SK-N-SH (cell line): ENCODE measurements around the gene PITPNM3. TPM values are rescaled to one million over a fixed set of nuclear protein-coding genes. Genes with fewer than 3 reads are reported as not detected.

ENCODE experiments used
- CTCF ChIA-PET: fragments of 300-600, 350-600 bp; formaldehyde crosslinking; extraction: SDS; loops from one replicate; lab custom pipeline; 2021; lab: Yijun Ruan, JAX
- POLR2A ChIA-PET: fragments of 350-600 bp; sonication (Branson Sonifier 250); formaldehyde crosslinking; extraction: SDS; loops from one replicate; lab custom pipeline; 2020; ENCODE audit warnings: antibody characterized with exemption, inconsistent platforms; lab: Yijun Ruan, JAX
- DNase-seq: peaks from one replicate; pipeline ENCODE4 v3.0.0; 2012
- H2AFZ ChIP-seq: fragments of 200-600 bp; sonication (generic); 2 replicates; pipeline ENCODE4 v1.8.1; 2016; ENCODE audit warnings: antibody characterized with exemption, mild to moderate bottlenecking, low read depth
- H3F3A ChIP-seq: fragments of 200-600 bp; sonication (generic); replicated peaks from 2 replicates; pipeline ENCODE3; 2016; ENCODE audit warnings: antibody characterized with exemption, mild to moderate bottlenecking; ENCODE audit not compliant: insufficient read depth
- H3K27ac ChIP-seq, 2 experiments: fragments of 200-500 bp in 1 of 2; fragments of 200-600 bp in 1 of 2; sonication (Bioruptor generic) in 1 of 2; sonication (generic), shearing (Covaris generic) in 1 of 2; 2 replicates each; pipeline versions ENCODE4 v1.5.1 to v1.6.1; 2014 to 2016; ENCODE audit warnings: low read depth in 2 of 2, inconsistent platforms in 1 of 2, low read length in 1 of 2, mild to moderate bottlenecking in 1 of 2, mixed read lengths in 1 of 2
- H3K27me3 ChIP-seq: fragments of 200-600 bp; sonication (generic), shearing (Covaris generic); 2 replicates; pipeline ENCODE4 v1.6.1; 2016; ENCODE audit warnings: mixed run types; ENCODE audit not compliant: insufficient read depth
- H3K36me3 ChIP-seq, 2 experiments: fragments of 200-500 bp in 1 of 2; fragments of 200-600 bp in 1 of 2; sonication (Bioruptor generic) in 1 of 2; sonication (generic) in 1 of 2; replicated peaks in 1 of 2; 2 replicates each; pipeline versions ENCODE3 to v1.5.1; 2014 to 2016; ENCODE audit warnings: low read length in 1 of 2, mild to moderate bottlenecking in 1 of 2; ENCODE audit not compliant: insufficient read depth in 2 of 2, control insufficient read depth in 1 of 2
- H3K4me1 ChIP-seq, 2 experiments: fragments of 200-500 bp in 1 of 2; fragments of 200-600 bp in 1 of 2; sonication (Bioruptor generic) in 1 of 2; sonication (generic), shearing (Covaris generic) in 1 of 2; 2 replicates each; pipeline versions ENCODE4 v1.5.1 to v1.6.1; 2014 to 2016; ENCODE audit warnings: low read depth in 1 of 2, low read length in 1 of 2, mixed run types in 1 of 2; ENCODE audit not compliant: insufficient read depth in 2 of 2, control insufficient read depth in 1 of 2
- H3K4me2 ChIP-seq: fragments of 200-600 bp; sonication (generic), shearing (Covaris generic); 2 replicates; pipeline ENCODE4 v1.6.1; 2017; ENCODE audit warnings: mixed run types
- H3K4me3 ChIP-seq, 2 experiments: fragments of 200-500 bp in 1 of 2; fragments of 200-600 bp in 1 of 2; sonication (Bioruptor generic) in 1 of 2; sonication (generic), shearing (Covaris generic) in 1 of 2; 2 replicates each; pipeline versions ENCODE4 v1.5.1 to v1.8.1; 2014 to 2016; ENCODE audit warnings: low read depth in 2 of 2, inconsistent platforms in 1 of 2, low read length in 1 of 2, mild to moderate bottlenecking in 1 of 2, mixed read lengths in 1 of 2, moderate library complexity in 1 of 2
- H3K79me2 ChIP-seq: fragments of 200-600 bp; sonication (generic); 2 replicates; pipeline ENCODE4 v1.8.1; 2017; ENCODE audit warnings: mild to moderate bottlenecking; ENCODE audit not compliant: insufficient read depth
- H3K9ac ChIP-seq: fragments of 200-600 bp; sonication (generic); 2 replicates; pipeline ENCODE4 v1.6.1; 2017; ENCODE audit warnings: mixed run types
- H3K9me2 ChIP-seq: fragments of 200-600 bp; sonication (generic); 2 replicates; pipeline ENCODE4 v1.6.1; 2017; ENCODE audit warnings: mixed run types
- H3K9me3 ChIP-seq: fragments of 200-600 bp; sonication (generic); 2 replicates; pipeline ENCODE4 v1.6.1; 2017; ENCODE audit warnings: mixed run types, mild to moderate bottlenecking, moderate library complexity
- H4K20me1 ChIP-seq: fragments of 200-600 bp; sonication (generic); 2 replicates; pipeline ENCODE4 v1.6.1; 2017; ENCODE audit warnings: mild to moderate bottlenecking, mixed run types; ENCODE audit not compliant: insufficient read depth
- CHD2 ChIP-seq: fragments of 150-350 bp; IDR thresholded peaks from 2 replicates; pipeline ENCODE4 v1.6.1; 2018; ENCODE audit warnings: low read length; ENCODE audit not compliant: partially characterized antibody
- EP300 ChIP-seq, 2 experiments: IDR thresholded peaks; 2 replicates each; pipeline versions ENCODE4 v1.4.0 to v1.6.1; 2012; ENCODE audit warnings: borderline replicate concordance in 1 of 2, low read depth in 1 of 2, low read length in 1 of 2
- EZH2phosphoT487 ChIP-seq: fragments of 200-600 bp; sonication (generic); IDR thresholded peaks from 2 replicates; pipeline ENCODE4 v1.6.1; 2017; ENCODE audit warnings: low read depth, mixed run types, mild to moderate bottlenecking, antibody characterized with exemption, moderate library complexity, borderline replicate concordance
- FOXM1 ChIP-seq: IDR thresholded peaks from 2 replicates; pipeline ENCODE4 v1.4.0; 2012; ENCODE audit warnings: low read depth, mild to moderate bottlenecking
- GABPA ChIP-seq: IDR thresholded peaks from 2 replicates; pipeline ENCODE4 v1.4.0; 2012; ENCODE audit warnings: low read depth, mild to moderate bottlenecking
- GATA2 ChIP-seq: sonication (generic); formaldehyde crosslinking; IDR thresholded peaks from 2 replicates; pipeline ENCODE4 v1.5.0; 2020; ENCODE audit warnings: mild to moderate bottlenecking, missing genetic modification reagents
- MEF2A ChIP-seq: IDR thresholded peaks from 2 replicates; pipeline ENCODE4 v1.4.0; 2012; ENCODE audit warnings: low read depth, borderline replicate concordance
- POLR2AphosphoS5 ChIP-seq: IDR thresholded peaks from 2 replicates; pipeline ENCODE4 v1.6.1; 2012; ENCODE audit warnings: low read depth, low read length
- RXRA ChIP-seq: IDR thresholded peaks from 2 replicates; pipeline ENCODE4 v1.4.0; 2012; ENCODE audit warnings: low read depth, mild to moderate bottlenecking, borderline replicate concordance
- SMC3 ChIP-seq: IDR thresholded peaks from 2 replicates; pipeline ENCODE4 v1.6.1; 2012; ENCODE audit warnings: low read depth, low read length, improper control_type of control experiment
- TAF1 ChIP-seq: IDR thresholded peaks from 2 replicates; pipeline ENCODE4 v1.6.1; 2012; ENCODE audit warnings: low read depth, mild to moderate bottlenecking, low read length, moderate library complexity, borderline replicate concordance
- TEAD4 ChIP-seq: IDR thresholded peaks from 2 replicates; pipeline ENCODE4 v1.4.0; 2012; ENCODE audit warnings: mild to moderate bottlenecking, borderline replicate concordance; ENCODE audit not compliant: insufficient read depth
- WGBS: methylation state at CpG from one replicate; pipeline ENCODE4 v1.1.6; 2017; ENCODE audit warnings: low lambda C conversion rate; 5-methylcytosine and 5-hydroxymethylcytosine counted together
- polyA plus RNA-seq, 3 experiments: library from polyadenylated mRNA; depleted of rRNA; stranded (reverse); fragments of >200 nt; gene quantifications; 2 replicates each; pipeline ENCODE4 v1.2.3, GENCODE V29; 2012
- TF ChIP-seq, protein P1 (sequence below): IDR thresholded peaks from 2 replicates; pipeline ENCODE4; 2012
- TF ChIP-seq, protein P2 (sequence below): fragments of 150-350 bp; IDR thresholded peaks from 2 replicates; pipeline ENCODE4 v1.6.1; 2017; ENCODE audit warnings: antibody characterized with exemption, low read length, low read depth, borderline replicate concordance
- TF ChIP-seq, protein P3 (sequence below): IDR thresholded peaks from 2 replicates; pipeline ENCODE4 v1.4.0; 2012; ENCODE audit warnings: low read depth, borderline replicate concordance

PITPNM3 gene
- polyA plus RNA-seq, 1 of the 3 experiments (the other 2 are of a cell fraction) = 0.82 TPM

DNA sequence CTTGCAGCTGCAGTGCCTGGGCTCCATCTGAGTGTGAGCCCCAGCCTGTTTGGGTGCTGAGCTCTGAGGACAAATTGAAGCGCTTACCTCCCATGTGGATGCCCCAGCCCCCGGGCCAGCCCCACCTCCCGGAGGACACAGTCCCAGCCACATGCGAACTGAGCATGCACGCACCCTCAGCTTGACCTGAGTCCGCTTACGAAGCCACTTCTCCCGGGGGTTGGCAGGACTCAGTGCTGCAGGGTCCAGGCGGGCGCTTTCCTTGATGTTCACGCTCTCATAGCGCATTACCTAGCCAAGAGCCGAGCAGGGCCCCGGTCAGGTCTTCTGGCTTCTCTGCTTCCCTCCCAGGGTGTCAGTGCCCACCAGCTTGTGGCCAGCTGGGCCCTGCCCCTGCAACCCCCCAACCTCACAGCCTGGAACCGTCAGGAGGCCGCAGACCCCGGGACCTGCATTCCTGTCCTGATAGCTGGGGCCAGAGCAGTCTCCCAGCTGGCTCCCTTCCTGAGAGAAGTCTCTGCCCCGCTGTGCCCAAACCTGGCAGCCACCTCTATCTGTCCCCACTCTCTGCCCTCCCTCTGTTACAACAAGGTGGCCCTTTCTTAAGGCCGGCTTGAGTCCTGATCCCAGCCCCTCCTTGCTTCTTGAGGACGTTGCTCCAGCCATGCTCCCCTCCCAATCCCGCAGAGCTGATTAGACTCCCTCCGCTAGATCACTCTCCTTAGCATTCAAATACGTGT lies 88.1 kb downstream of the PITPNM3 start:
- H3K4me3 ChIP-seq = no peak overlapping the region
- H3K9me3 ChIP-seq = no peaks in the 10 kb centered on the region
- TF ChIP-seq, protein P1, sequence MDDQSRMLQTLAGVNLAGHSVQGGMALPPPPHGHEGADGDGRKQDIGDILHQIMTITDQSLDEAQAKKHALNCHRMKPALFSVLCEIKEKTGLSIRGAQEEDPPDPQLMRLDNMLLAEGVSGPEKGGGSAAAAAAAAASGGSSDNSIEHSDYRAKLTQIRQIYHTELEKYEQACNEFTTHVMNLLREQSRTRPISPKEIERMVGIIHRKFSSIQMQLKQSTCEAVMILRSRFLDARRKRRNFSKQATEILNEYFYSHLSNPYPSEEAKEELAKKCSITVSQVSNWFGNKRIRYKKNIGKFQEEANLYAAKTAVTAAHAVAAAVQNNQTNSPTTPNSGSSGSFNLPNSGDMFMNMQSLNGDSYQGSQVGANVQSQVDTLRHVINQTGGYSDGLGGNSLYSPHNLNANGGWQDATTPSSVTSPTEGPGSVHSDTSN = no peak
- TF ChIP-seq GABPA (no peak), TEAD4 (no peak), SMC3 (no peak), EP300 (IDR thresholded peaks at IDR 0.05; ENCODE audit: borderline replicate concordance in 1 of 2, low read depth in 1 of 2, low read length in 1 of 2) (no peak), GATA2 (CRISPR knock-in tag) (no peak)
- H3K9ac ChIP-seq = no peak overlapping the region
- POLR2A ChIA-PET = no interaction called here
- H3F3A ChIP-seq = no peaks in the 10 kb centered on the region
- no peak overlapping the region for H2AFZ ChIP-seq
- H3K27ac ChIP-seq = no peak overlapping the region
- no peaks in the 10 kb centered on the region for H3K36me3 ChIP-seq
- 82% methylated on average over 22 of the region's 23 CpGs for whole genome bisulfite sequencing
- no peaks in the 10 kb centered on the region for H4K20me1 ChIP-seq
- DNase-seq = no peak
- CTCF ChIA-PET = interaction anchor here (0.9 kb wide), 1 partner anchor 14 kb away, joined by 3 read pairs; no protein-coding TSS in a partner anchor
- no peaks in the 10 kb centered on the region for H3K79me2 ChIP-seq
- H3K27me3 ChIP-seq = no peaks in the 10 kb centered on the region
- H3K4me2 ChIP-seq = no peak overlapping the region
- no peaks in the 10 kb centered on the region for H3K9me2 ChIP-seq
- H3K4me1 ChIP-seq = peaks cover 3 to 5% of the 10 kb centered on the region in 2 experiments; a peak in 3 of 4 replicates

DNA sequence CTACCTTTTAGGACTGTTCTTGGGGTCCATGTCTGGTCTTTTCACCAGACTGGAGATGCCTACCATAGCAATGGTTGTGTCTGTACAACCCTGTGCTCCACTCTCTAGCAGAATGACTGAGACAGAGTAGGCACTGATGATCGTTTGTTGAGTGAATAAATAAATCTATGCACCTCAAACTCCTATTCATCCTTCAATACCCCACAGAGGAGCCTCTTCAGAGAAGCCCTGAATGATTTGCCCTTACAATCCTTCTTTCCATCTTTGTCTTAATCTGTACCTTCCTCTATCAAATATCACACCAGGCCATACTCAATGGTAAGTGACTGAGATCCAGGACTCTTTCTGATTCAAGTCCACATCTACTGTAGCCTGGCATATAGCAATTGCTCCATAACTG lies 88.8 kb downstream of the PITPNM3 start:
- CTCF ChIA-PET = no interaction called here
- WGBS = 22% methylated on average over 1 of the region's 1 CpG

More for the DNA sequence above, 88.8 kb downstream of the PITPNM3 start:
- H3K79me2 ChIP-seq = no peaks in the 10 kb centered on the region
- H2AFZ ChIP-seq = no peak overlapping the region
- POLR2A ChIA-PET = no interaction called here
- no peaks in the 10 kb centered on the region for H3F3A ChIP-seq
- H3K4me2 ChIP-seq = no peak overlapping the region
- H3K4me1 ChIP-seq = peaks cover 3 to 5% of the 10 kb centered on the region in 2 experiments; a peak in 3 of 4 replicates
- no peaks in the 10 kb centered on the region for H3K9me2 ChIP-seq
- H3K27ac ChIP-seq = no peak overlapping the region
- no peaks in the 10 kb centered on the region for H3K9me3 ChIP-seq
- DNase-seq = no peak
- no peak overlapping the region for H3K4me3 ChIP-seq
- no peaks in the 10 kb centered on the region for H3K36me3 ChIP-seq
- TF ChIP-seq CHD2 = no peak
- TF ChIP-seq, protein P2, sequence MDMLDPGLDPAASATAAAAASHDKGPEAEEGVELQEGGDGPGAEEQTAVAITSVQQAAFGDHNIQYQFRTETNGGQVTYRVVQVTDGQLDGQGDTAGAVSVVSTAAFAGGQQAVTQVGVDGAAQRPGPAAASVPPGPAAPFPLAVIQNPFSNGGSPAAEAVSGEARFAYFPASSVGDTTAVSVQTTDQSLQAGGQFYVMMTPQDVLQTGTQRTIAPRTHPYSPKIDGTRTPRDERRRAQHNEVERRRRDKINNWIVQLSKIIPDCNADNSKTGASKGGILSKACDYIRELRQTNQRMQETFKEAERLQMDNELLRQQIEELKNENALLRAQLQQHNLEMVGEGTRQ = no peak
- TF ChIP-seq TAF1 = no peak
- TF ChIP-seq EZH2phosphoT487 = no peak
- no peak for TF ChIP-seq POLR2AphosphoS5
- TF ChIP-seq FOXM1 = no peak
- no peak for TF ChIP-seq SMC3
- TF ChIP-seq RXRA = no peak
- TF ChIP-seq, protein P3, sequence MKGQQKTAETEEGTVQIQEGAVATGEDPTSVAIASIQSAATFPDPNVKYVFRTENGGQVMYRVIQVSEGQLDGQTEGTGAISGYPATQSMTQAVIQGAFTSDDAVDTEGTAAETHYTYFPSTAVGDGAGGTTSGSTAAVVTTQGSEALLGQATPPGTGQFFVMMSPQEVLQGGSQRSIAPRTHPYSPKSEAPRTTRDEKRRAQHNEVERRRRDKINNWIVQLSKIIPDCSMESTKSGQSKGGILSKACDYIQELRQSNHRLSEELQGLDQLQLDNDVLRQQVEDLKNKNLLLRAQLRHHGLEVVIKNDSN = no peak
- TF ChIP-seq MEF2A = no peak
- TF ChIP-seq, all 33 proteins: peak for 0
- Histone ChIP-seq H3K9ac (no peak overlapping the region), H3K27me3 (no peaks in the 10 kb centered on the region), H4K20me1 (no peaks in the 10 kb centered on the region)
